ENCODE data around the gene LCP2.
"Not testable (repeated sequence)": the region's sequence is repeated elsewhere in the genome, so short reads cannot be mapped to it uniquely, and the experiment has no call there.

LCP2 gene

DNA sequence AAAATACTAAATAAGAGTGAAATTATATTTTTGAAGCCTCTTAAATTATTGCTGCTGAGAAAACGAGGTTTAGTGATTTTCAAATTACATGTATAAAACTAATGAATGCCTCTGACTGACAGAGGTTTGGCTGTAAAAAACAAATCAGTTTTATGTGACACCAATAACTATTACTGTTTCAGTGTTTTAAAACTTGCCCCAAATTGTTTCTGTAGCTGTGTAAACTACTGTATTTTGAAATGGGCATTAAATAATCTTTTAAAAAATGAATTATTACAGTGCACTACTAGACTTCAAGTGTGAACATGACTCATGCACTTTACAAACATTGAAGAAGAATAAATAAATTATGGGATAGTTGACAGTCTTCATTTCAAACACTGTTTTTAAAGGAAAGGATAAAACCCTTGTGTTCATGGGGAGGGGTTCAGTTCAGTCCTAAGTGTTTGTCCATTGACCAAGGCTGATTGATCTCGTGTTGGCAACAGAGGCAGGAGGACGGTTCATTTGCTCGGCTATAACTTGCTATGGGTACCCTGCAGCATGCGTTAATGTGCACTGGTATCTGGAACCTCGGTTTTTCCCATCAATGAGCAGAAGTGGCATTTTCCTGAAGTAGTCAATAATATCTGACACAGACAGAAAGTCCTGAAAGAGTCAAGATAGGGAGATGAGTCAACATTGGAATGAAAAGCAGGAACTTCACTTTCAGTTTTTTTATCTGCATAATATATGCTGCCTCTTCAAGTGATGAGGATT, 49.2 kb downstream of the LCP2 start:
- DNase-seq (ENCODE audit: low spot score) = no peak

DNA sequence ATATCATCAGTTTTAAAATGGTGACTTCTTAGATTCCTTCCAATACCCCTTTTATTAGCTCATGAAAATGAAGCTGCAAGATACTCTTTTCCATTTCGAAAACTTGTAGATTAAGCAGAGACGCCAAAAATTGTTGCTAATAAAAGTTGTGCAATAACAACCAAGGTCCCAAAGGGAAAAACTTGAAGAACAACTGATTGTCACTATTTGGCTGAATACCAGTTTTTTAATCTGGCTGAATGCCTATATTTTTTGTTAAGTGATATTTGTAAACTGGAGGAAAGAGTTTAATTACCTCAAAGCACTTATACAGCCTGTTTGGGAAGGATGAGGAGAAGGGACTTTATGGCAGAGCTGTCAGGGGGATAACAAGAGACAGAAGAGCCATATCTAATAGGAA, 50.2 kb downstream of the LCP2 start:
- DNase-seq (ENCODE audit: low spot score) = no peak

DNA sequence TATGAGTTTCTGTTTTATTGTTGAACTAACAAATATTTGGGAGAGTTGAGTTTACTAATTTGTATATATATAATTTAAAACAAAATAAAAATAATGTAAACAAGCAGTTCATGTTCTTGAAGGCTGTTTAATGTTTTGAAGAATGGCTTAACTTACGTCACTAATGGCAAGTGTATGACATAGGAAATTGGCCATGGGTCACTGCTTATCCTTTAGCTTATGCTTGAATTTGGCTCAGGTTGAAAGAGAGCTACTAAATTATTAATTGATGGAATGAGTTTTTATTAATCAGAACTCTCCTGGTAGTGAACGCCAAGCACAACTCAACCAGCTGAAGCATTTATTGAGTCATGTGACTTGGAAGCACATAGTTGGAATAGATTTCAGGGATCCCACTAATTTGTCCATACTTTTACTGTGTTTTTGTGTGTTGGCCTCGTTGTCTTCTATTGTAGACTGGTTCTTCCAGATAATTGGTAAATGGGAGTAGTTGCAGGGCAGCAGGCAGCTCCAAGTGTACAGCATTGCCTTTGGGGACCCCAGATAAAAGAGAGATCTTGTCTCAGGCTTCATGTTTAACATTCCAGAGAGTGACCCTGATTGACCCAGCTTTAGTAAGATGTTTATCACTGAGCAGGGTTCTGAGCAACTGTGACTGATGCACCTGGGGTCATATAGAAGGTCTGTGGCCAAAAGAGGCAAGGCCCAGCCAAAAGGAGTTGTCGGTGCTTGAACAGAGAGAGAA, 51.3 kb downstream of the LCP2 start:
- no peak for DNase-seq (ENCODE audit: low spot score)

DNA sequence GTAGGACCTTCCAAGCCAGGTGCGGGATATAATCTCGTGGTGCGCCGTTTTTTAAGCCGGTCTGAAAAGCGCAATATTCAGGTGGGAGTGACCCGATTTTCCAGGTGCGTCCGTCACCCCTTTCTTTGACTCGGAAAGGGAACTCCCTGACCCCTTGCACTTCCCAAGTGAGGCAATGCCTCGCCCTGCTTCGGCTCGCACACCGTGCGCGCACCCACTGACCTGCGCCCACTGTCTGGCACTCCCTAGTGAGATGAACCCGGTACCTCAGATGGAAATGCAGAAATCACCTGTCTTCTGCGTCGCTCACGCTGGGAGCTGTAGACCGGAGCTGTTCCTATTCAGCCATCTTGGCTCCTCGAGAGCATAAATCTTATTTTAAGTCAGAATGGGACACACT, 52.1 kb downstream of the LCP2 start:
- not testable (repeated sequence) for DNase-seq (ENCODE audit: low spot score)

DNA sequence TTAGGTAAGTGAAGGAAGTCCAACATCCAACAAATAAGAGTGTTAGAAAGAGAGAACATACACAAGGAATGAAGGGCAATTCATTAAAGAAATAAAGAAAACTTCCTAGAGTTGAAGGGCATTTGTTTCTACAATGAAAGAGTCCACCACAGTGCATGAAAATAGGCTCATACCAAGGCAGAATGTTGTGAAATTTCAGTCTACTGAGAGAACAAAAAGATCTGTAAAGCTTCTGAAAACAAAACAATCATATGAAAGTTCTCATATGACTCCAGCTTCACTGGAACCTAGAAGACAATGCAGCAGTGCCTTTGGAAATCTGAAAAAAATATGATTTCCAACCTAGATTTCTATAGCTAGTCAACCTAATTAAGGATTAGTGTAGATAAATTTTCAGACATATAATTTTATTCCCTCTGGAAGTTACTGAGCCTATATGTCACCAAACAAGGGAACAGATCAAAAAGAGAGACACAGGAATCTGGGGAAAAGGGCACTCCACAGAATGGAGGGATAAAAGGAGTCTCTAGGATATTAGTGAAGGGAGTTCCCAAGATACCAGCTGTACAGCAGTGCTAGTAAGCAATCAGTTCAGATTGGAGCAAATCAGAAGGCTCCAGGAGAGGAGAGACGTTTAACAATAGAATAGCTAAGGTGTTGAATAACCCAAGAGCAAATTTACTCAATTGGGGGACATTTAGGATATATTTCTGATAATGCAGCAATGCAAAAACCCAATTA, 59.0 kb downstream of the LCP2 start:
- no peak for DNase-seq (ENCODE audit: low spot score)

DNA sequence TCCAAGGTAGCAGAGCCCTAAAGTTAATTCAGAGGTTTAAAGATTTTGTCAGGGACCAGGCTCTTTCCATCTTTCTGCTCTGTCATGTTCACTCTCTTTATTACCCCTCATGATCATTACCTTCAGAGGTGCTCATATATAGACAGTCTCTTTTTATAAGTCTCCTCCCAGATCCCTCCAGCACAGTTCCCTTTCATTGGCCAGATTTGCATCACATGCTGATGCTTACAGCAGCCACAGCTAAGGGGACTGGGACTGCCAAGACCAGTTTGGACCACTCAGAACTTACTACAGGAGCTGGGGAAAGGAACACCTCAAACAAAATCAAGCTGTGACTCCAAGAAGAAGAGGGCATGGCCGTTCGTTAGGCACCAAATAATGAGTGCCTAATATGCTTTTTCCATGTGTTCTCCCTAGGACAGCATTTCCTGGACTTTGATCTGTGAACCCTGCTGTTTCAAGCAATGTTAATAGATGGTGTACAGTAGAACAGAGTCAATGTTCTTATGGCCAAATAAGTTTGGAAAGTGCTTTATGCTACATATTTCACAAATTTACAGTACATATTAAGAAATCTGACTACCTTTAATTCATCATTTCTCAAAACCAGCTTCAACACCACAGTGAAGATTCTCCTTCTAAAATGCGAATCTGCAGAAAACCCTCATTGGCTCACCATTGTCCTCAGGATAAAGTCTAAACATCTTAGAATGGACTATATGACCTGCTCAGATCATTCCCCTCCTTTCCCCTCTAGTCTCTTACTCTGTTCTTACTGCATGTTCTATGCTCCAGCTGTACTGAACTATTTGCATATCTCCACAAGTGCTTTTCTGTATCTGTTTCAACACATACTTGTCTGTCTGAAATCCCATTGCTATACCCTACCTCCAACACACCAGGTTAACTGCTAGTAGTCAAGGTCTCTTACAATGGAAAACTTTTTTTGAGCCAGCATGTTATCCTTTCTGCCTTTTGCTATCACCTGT, 61.4 kb downstream of the LCP2 start:
- no peak for DNase-seq (ENCODE audit: low spot score)

DNA sequence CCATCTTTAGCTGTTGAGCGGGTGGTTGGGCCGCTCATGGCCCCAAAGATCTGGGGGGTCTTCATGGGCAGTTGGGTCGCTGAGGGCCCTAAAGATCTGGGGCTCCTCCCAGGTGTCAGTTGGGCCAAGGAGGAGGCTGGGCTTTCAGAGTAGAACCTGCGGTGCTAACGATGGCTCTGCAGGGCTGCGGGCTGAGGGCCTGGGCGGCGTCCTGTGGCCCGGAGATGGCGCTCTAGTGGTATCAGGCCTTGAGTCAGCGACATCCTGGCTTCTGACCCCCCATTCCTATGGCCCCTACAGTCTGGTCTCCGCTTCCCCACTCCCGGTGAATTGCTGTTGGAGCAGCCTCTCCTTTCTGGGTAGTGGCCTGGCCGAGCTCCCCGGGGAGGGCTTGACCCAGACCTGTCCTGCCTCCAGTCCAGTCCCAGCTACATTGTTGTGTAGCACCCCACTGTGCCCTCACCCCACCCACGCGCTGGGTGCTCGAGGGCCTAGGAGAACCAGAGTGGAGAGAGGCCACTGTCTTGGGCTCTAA, 64.2 kb downstream of the LCP2 start:
- no peak for DNase-seq (ENCODE audit: low spot score)

DNA sequence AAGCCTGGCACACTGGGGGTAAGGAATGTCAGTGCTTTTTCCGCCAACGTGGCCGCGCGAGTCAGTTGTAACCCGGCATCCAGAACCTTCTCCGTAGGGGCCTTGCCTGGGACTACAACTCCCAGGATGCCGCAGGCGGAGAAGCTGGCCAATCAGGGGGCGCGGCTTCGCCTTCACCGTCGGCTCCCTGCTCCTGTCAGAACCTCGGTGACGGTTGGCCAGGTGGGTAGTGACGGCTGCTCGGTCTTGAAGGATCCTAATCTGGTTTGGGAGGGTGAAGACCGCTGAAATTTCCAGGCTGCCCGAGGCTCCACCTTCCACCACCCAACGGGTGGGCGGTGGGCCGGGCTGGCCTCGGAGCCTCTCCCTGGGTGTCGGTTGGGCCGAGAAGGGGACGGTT, 64.8 kb downstream of the LCP2 start, which contains the start of gene C5orf58:
C5orf58 (plus strand) TSS at position 200 of the 400 bp plus-strand sequence. CDS start 1,992 bp downstream, outside the sequence.
- no peak for DNase-seq (ENCODE audit: low spot score)

DNA sequence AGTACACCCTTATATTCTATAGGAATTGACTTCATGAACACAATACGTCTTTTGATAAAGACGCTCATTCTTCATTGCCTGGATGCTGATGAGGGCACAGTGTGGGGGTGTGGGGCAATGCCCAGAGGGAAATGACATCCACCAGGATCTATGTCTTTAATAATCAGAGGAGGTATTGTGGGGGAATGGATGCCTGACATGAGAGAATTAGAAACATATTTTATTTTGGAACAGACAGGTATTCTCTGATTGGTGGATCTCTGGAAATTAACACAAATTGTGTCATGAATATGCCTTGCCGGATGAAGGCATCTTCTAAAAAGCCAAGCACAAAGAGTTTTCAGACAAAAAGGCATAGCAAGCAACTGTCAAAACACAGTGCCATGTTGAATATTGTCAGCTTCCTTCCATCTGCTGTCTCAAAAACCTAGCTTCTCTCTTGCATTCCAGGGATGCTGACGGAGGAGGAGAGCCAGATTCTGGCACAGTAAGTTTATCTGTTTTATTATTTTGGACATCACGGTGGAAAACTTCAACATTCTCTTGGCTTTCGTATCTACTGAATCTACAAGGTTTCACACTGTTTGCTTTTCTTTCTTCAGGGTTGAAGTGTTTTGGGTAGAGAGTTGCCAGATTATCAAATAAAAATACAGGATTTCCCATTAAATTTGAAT, 68.7 kb downstream of the LCP2 start:
- no peak for DNase-seq (ENCODE audit: low spot score)

DNA sequence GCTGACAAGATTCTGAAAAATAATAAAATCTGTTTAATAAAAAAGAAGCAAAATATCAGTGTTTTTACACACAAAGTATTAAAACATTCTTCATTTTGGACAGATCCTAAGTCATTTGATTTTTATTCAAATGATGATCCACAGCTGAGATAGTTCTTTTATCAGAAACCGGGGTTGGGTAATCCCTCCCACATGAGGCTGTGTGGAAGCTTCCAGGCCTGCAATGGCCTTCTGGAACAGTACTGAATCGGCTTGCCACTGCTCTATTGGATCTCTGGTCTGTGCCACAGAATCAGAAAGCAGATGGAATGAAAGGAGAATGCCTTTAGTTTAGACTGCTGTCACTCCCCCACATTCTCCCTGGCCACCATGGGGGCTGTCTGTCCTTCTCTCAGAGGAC, 70.9 kb downstream of the LCP2 start:
- no peak for DNase-seq (ENCODE audit: low spot score)

DNA sequence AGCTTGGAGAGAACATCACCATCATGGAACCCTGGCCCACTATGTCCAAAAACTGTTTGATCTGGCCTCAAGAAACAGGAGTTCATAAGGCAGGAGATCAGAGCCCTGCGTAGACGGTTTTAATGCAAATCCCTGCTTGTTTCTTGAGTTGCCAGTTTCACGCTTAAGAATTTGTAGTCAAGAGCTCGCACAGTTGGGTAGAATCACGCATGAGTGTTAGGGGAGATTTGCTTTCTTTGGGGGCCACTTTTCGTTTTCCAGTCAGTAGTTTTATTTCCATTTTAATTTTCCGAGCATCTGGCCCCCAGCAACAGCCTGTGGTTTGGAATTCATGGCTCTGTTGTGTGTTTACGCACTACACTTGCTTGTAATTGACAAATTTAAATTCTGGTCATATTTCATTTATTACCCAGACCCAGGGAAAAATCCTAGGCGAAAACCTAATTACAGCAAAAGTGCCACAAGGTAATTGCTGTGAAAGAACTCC, 71.4 kb downstream of the LCP2 start:
- no peak for DNase-seq (ENCODE audit: low spot score)

DNA sequence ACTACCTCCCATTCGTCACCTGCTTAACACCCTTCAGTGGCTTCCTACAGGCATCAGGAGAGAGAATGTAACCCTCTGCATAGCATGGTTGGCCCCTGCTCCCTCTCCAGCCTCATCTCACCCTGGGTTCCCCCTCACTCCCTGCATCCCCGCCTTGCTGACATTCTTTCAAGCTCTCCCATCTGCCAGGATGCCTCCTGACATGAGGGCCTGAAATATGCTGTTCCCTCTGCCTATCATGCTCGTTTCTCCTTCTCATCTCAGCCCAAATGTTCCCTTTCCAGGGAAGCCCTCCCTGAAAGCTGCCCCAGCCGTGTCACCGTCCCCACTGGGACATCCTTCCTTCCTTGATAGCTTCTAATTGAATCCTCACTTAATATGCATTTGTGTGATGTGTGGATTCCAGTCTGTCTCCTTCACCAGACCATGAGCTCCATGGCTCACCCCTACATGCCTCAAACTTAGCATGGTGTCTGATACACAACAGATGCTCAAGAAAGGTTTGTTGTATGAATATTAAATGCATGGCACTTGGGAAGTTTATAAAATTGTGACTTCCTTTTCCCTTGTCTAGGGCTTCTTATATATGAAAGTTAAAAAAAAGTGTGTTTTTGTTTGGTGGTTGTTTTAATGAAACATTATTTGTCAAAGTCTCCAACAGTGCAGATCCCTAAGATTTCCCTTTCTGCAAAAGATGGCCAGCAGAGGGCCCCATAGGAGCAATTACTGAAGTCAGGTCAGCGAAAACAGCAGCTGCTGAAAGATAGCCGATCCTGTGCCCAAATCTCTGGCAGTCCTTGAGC, 72.0 kb downstream of the LCP2 start:
- DNase-seq (ENCODE audit: low spot score) = peak; percentile 73

DNA sequence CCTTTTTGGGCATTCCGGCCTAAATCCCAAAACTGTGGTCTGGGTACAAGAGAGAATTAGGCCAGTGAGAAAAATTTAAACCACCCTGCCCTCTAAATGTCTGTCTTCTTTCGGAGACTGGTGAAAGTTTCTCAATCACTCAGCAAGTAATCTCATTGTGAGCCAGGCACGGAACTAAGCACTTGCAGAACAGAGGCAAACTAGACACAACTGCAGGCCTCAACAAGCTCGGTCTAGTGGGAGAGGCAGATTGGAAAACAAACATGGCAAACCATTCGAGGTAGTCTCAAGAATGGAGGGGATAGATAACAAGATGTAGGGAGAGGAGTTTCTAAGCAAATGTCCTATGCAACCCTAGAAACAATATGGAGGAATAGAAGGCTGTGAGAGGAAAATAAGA, 73.7 kb downstream of the LCP2 start:
- no peak for DNase-seq (ENCODE audit: low spot score)

DNA sequence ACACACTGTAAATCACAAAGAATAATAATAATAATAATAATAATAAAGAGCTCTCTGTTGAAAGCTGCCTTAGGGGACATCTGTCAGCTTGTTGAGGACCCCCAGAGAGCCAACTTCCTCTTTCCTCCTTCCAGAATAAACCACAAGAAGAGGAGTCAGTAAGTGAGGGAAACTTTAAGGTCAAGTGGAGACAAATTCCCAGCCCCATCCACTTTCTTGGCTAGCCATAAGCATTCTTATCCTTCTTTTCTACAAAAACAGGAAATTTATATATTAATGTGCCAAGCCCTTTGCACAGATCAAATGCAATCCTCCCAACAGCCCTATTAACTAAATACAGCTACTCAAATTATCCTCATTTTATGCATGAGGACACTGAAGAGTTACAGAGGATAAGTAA, 74.2 kb downstream of the LCP2 start:
- DNase-seq (ENCODE audit: low spot score) = no peak

DNA sequence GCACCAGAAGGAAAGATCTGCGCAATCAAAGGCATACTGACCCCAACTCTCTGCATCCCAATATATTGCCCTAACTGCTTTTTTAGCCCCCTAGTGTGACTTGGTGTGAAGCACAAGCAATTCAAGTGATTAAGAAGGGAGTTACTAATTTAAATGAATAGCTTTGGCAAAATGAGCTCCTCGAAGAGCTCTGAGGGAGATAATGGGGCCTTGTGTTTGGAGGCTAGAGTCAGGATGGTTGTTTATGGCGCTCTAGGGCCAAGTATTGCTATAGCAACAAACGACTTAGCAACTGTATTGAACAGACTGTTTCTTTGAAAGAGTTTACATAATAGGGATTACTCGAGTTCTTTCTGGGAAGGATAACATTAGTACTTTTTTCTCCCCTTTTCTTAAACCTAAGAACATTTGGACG, 76.2 kb downstream of the LCP2 start:
- peak; percentile 39 for DNase-seq (ENCODE audit: low spot score)

DNA sequence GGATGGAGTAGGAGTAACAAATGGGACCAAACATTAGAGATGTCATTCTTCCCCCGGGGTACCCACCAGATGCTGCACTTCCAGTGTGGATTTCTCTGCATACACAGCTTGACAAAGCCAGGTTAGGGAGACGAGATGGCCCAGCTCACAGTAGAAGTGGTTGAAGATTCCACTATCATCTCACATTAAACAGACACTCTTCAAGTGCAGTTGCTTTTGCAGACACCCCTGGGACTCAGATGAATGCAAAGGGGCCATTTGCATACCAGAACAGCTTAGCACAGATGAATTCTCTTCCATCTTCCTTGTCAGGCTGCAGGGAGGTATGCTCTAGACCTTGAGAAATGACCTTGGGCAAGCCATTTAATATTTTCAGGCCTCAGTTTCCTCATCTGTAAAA, 77.4 kb downstream of the LCP2 start:
- peak; percentile 9 for DNase-seq (ENCODE audit: low spot score)

DNA sequence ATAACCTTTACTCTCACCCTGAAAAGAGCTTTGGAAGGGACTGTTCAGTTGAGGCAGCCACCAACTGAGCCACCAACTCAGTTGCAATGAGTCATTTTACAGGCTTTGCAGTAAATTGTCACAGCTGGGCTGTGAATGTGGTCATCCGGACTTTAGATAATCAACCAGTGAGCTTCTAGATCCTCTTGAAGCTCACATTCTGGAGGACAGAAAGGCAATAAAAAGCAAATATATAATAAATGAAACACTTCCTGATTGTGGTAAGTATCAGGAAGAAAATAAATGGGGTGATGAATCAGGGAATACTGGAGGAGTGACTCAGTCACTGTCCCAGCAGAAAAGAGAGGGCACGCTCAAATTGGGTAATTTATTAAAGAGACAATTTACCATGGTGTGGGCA, 78.0 kb downstream of the LCP2 start:
- no peak for DNase-seq (ENCODE audit: low spot score)

DNA sequence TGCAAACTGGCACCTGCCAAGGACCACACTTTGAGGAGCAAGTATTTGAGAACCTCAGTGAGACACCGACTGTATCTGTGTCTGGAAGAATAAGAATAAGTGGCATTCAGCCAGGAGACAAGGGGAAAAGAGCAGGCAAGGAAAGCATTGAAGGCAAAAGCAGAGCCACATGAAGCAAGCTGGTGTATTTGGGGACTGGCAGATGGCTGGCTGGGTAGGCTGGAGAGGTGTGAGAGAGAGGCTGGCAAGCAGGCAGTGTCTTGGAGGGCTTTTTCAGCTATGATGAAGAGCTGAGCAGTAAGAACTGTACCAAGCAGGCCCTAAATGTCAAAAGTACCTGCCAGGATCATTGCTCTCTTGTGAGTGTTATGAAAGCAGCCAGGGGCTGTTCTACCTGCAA, 78.9 kb downstream of the LCP2 start:
- no peak for DNase-seq (ENCODE audit: low spot score)

DNA sequence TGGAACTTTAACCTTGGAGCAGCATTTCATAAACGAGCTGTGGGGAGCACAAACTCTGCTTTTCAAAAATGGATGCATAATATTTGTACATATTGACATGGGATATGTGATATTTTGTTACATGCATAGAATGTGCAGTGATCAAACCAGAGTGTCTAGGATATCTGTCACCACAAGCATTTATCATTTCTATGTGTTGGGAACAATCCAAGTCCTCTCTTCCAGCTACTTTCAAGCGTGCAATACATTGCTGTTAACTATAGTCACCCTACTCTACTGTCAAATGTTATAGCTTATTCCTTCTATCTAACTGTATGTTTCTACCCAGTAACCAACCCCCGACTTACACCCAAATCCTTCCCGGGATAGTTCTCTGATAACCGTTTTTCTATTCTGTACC, 79.7 kb downstream of the LCP2 start:
- DNase-seq (ENCODE audit: low spot score) = no peak
